H9 (cell line): Measurements from ENCODE around the gene GSS. TPM values are rescaled to one million over a fixed set of nuclear protein-coding genes. Genes with fewer than 3 reads are reported as not detected.

Experiments used
- DNase-seq: peaks from one replicate; pipeline ENCODE4 v3.0.0-alpha.2; 2017
- H2AFZ ChIP-seq: one replicate; pipeline ENCODE4 v1.6.1; 2013; ENCODE audit warnings: mild to moderate bottlenecking, low read length, control low read depth, moderate library complexity
- H2AK5ac ChIP-seq: 2 replicates; pipeline ENCODE4 v1.6.1; 2013; ENCODE audit warnings: low read length, control low read depth, mixed read lengths; ENCODE audit not compliant: insufficient read length
- H2BK120ac ChIP-seq: one replicate; pipeline ENCODE4 v1.6.1; 2013; ENCODE audit warnings: low read depth, mild to moderate bottlenecking, low read length, control low read depth, inconsistent platforms; ENCODE audit not compliant: poor library complexity, severe bottlenecking
- H2BK12ac ChIP-seq: 2 replicates; pipeline ENCODE4 v1.6.1; 2013; ENCODE audit warnings: low read length, control low read depth, mixed read lengths, low read depth; ENCODE audit not compliant: insufficient read length
- H2BK15ac ChIP-seq: 2 replicates; pipeline ENCODE4 v1.6.1; 2013; ENCODE audit warnings: low read depth, low read length, control low read depth
- H2BK20ac ChIP-seq: one replicate; pipeline ENCODE4 v1.6.1; 2013; ENCODE audit warnings: low read depth, mild to moderate bottlenecking, low read length, control low read depth, inconsistent platforms; ENCODE audit not compliant: poor library complexity, severe bottlenecking
- H2BK5ac ChIP-seq: 2 replicates; pipeline ENCODE4 v1.6.1; 2013; ENCODE audit warnings: low read length, control low read depth, mixed read lengths; ENCODE audit not compliant: insufficient read length
- H3K14ac ChIP-seq: 2 replicates; pipeline ENCODE4 v1.6.1; 2013; ENCODE audit warnings: low read length, control low read depth; ENCODE audit not compliant: insufficient read depth
- H3K18ac ChIP-seq: 2 replicates; pipeline ENCODE4 v1.6.1; 2013; ENCODE audit warnings: low read depth, mild to moderate bottlenecking, mixed read lengths, low read length, control low read depth; ENCODE audit not compliant: insufficient read length
- H3K23ac ChIP-seq: 2 replicates; pipeline ENCODE4 v1.6.1; 2013; ENCODE audit warnings: low read length, control low read depth, mixed read lengths, low read depth; ENCODE audit not compliant: insufficient read length
- H3K23me2 ChIP-seq: 2 replicates; pipeline ENCODE4 v1.6.1; 2013; ENCODE audit warnings: low read depth, mild to moderate bottlenecking, mixed read lengths, low read length, control low read depth; ENCODE audit not compliant: insufficient read length, poor library complexity, severe bottlenecking
- H3K27ac ChIP-seq: 2 replicates; pipeline ENCODE4 v1.5.1; 2013; ENCODE audit warnings: low read length, control low read depth, mixed read lengths, low read depth; ENCODE audit not compliant: insufficient read length
- H3K27me3 ChIP-seq: 2 replicates; pipeline ENCODE4 v1.6.1; 2013; ENCODE audit warnings: low read length, control low read depth, inconsistent platforms; ENCODE audit not compliant: insufficient read depth
- H3K4ac ChIP-seq: 2 replicates; pipeline ENCODE4 v1.6.1; 2013; ENCODE audit warnings: low read depth, mild to moderate bottlenecking, control low read depth, inconsistent platforms, low read length, moderate library complexity
- H3K4me1 ChIP-seq: 2 replicates; pipeline ENCODE4 v1.6.1; 2013; ENCODE audit warnings: low read length, control low read depth, inconsistent platforms; ENCODE audit not compliant: insufficient read depth
- H3K4me2 ChIP-seq: 2 replicates; pipeline ENCODE4 v1.6.1; 2013; ENCODE audit warnings: low read length, control low read depth, mixed read lengths; ENCODE audit not compliant: insufficient read length, insufficient read depth
- H3K56ac ChIP-seq: 2 replicates; pipeline ENCODE4 v1.6.1; 2013; ENCODE audit warnings: low read depth, mild to moderate bottlenecking, mixed read lengths, low read length, control low read depth; ENCODE audit not compliant: insufficient read length
- H3K79me1 ChIP-seq: 2 replicates; pipeline ENCODE4 v1.6.1; 2013; ENCODE audit warnings: low read depth, mild to moderate bottlenecking, moderate library complexity, low read length, control low read depth, inconsistent platforms; ENCODE audit not compliant: insufficient read depth, poor library complexity, severe bottlenecking
- H3K79me2 ChIP-seq: 2 replicates; pipeline ENCODE4 v1.6.1; 2013; ENCODE audit warnings: low read length, control low read depth, inconsistent platforms; ENCODE audit not compliant: insufficient read depth
- H3K9ac ChIP-seq: 2 replicates; pipeline ENCODE4 v1.6.1; 2013; ENCODE audit warnings: low read length, control low read depth, mixed read lengths; ENCODE audit not compliant: insufficient read length; ENCODE audit errors: extremely low read depth
- H3K9me3 ChIP-seq: one replicate; pipeline ENCODE4 v1.6.1; 2013; ENCODE audit warnings: low read depth, low read length, inconsistent platforms; ENCODE audit not compliant: control insufficient read depth
- H3T11ph ChIP-seq: one replicate; pipeline ENCODE4 v1.6.1; 2013; ENCODE audit warnings: mild to moderate bottlenecking, low read length, control low read depth, inconsistent platforms
- H4K20me1 ChIP-seq: one replicate; pipeline ENCODE4 v1.6.1; 2013; ENCODE audit not compliant: control insufficient read depth, insufficient read length, insufficient read depth
- H4K5ac ChIP-seq: 2 replicates; pipeline ENCODE4 v1.6.1; 2013; ENCODE audit warnings: low read depth, mild to moderate bottlenecking, mixed read lengths, low read length, control low read depth; ENCODE audit not compliant: insufficient read length
- H4K8ac ChIP-seq: replicated peaks from 2 replicates; pipeline ENCODE4 v1.6.1; 2013; ENCODE audit warnings: low read length, control low read depth, mixed read lengths, low read depth; ENCODE audit not compliant: insufficient read length
- H4K91ac ChIP-seq: 2 replicates; pipeline ENCODE4 v1.6.1; 2013; ENCODE audit warnings: low read depth, mild to moderate bottlenecking, moderate library complexity, mixed read lengths, low read length, control low read depth; ENCODE audit not compliant: insufficient read length
- H3K27ac Mint-ChIP-seq, 3 experiments: 2 replicates in 2 of 3; 3 replicates in 1 of 3; pipeline ENCODE4 v1.8.0; 2020 to 2021; ENCODE audit warnings: mixed read lengths in 3 of 3, mild to moderate bottlenecking in 1 of 3, moderate library complexity in 1 of 3
- H3K27me3 Mint-ChIP-seq: 2 replicates; pipeline ENCODE4 v1.8.0; 2021; ENCODE audit warnings: low read depth, mild to moderate bottlenecking, moderate library complexity, mixed read lengths
- H3K36me3 Mint-ChIP-seq, 3 experiments: 2 replicates in 2 of 3; 3 replicates in 1 of 3; pipeline ENCODE4 v1.8.0; 2020 to 2021; ENCODE audit warnings: low read depth in 3 of 3, mixed read lengths in 3 of 3; ENCODE audit not compliant: insufficient read depth in 1 of 3
- H3K4me1 Mint-ChIP-seq, 2 experiments: 2 replicates each; pipeline ENCODE4 v1.8.0; 2020; ENCODE audit warnings: mixed read lengths in 2 of 2
- H3K4me3 Mint-ChIP-seq, 2 experiments: 2 replicates in 1 of 2; 3 replicates in 1 of 2; pipeline ENCODE4 v1.8.0; 2020 to 2021; ENCODE audit warnings: mild to moderate bottlenecking in 2 of 2, mixed read lengths in 2 of 2, moderate library complexity in 1 of 2
- H3K9me3 Mint-ChIP-seq, 2 experiments: 2 replicates in 1 of 2; 3 replicates in 1 of 2; pipeline ENCODE4 v1.8.0; 2020; ENCODE audit warnings: mild to moderate bottlenecking in 2 of 2, mixed read lengths in 2 of 2, moderate library complexity in 1 of 2
- CTCF ChIP-seq: fragments of 200-600 bp; sonication (generic); conservative IDR thresholded peaks from 3 replicates; pipeline ENCODE4 v1.8.0; 2021; ENCODE audit warnings: antibody characterized with exemption, mild to moderate bottlenecking
- WGBS: extraction: QIAGEN DNeasy Blood & Tissue Kit; methylation state at CpG from one replicate; pipeline ENCODE4 v1.1.7; 2013; ENCODE audit warnings: missing lambda C conversion rate, low lambda C conversion rate, mixed read lengths; ENCODE audit not compliant: insufficient read length; ENCODE audit errors: extremely low coverage; 5-methylcytosine and 5-hydroxymethylcytosine counted together
- total RNA-seq: library from RNA; stranded (reverse); gene quantifications from 2 replicates; pipeline ENCODE4 v1.2.1, GENCODE V29; 2021

The GSS gene
- total RNA-seq, 1 experiment from 2014 or later, result 48.5 TPM

- Histone ChIP-seq H3K27ac (no peak overlapping the region), H2AFZ (no peak overlapping the region), H3K9me3 (no peaks in the 10 kb centered on the region), H3K4me2 (no peak overlapping the region), H3K79me2 (no peaks in the 10 kb centered on the region), H3T11ph (no peak overlapping the region), H3K4ac (no peak overlapping the region), H3K79me1 (no peaks in the 10 kb centered on the region), H4K91ac (no peak overlapping the region), H3K14ac (no peak overlapping the region), H2BK12ac (no peak overlapping the region), H3K23ac (no peak overlapping the region), H2BK5ac (no peak overlapping the region), H2BK120ac (no peak overlapping the region), H4K8ac (no peak overlapping the region), H3K56ac (no peak overlapping the region), H3K18ac (no peak overlapping the region), H2BK15ac (no peak overlapping the region), H3K27me3 (no peaks in the 10 kb centered on the region), H4K20me1 (no peaks in the 10 kb centered on the region), H2AK5ac (no peak overlapping the region), H3K9ac (no peak overlapping the region), H2BK20ac (no peak overlapping the region), H3K23me2 (no peaks in the 10 kb centered on the region), H4K5ac (no peak overlapping the region), H3K4me1 (no peaks in the 10 kb centered on the region)
- no CpG with 5 or more reads among the region's 18 CpGs for WGBS
- Mint-ChIP-seq H3K4me3 (no peak overlapping the region), H3K36me3 (peaks cover 33 to 91% (median 81%) of the 10 kb centered on the region in 3 experiments), H3K9me3 (no peaks in the 10 kb centered on the region), H3K27me3 (no peaks in the 10 kb centered on the region), H3K4me1 (peaks cover 7% of the 10 kb centered on the region in 2 experiments), H3K27ac (peak overlapping the region in 2 of 3 experiments; percentile 74 to 91; a peak in 5 of 7 replicates)
- TF ChIP-seq CTCF, result no peak
- no peak for DNase-seq
Observed at GRCh38 chr20:35004051-35004725, 48.6 kb upstream of the GSS start.
